GM19324 (cell line): Measurements from ENCODE around the gene COQ4.

Source experiments
- ATAC-seq: cut with Tn5 transposase; IDR thresholded peaks from one replicate; pipeline ENCODE4 v1.9.1; 2021; ENCODE audit warnings: mild to moderate bottlenecking, moderate library complexity; ENCODE audit not compliant: unreplicated experiment, low FRiP score

Gene COQ4

DNA sequence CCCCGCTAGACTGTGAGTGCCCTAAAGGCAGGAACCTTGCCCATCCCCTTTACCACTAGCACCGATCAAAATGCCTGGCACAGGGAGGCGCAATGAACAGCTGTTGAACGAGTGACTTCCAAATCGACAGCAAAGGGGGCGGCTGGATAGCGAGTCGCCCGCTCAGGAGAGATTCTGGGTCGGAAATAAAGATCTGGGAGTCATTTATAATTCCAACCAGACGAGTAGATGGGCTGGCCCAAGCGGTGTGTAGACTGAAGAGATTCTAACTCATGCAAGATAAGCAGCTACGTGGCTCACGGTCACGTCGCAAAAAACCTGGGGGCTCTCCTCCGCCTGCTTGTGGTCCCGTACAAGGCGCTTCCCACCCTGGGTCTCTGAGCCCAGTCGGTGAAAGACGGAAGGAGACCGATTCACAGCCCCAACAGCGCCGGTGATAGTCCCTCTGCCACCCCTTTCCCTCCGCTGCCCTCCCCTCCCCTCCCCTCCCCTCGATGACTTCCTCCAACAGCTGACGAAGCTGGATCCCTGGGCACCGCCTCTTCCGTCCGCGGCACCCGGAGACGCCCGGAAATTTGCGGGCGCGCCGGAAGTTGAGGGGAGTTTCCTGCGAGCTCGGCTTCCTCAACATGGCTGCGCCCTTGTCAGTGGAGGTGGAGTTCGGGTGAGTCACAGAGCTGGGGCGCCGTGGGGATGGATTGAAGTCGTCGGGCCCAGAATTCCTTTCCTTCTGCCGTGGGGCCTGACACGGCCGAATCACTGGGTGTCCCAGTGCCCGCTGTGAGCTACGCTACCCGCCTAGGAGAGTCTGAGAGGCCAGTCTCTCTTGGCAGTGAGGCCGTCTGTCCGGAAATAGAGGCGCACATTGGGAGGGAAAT, 48.4 kb downstream of the COQ4 start, which contains the start of gene URM1:
Gene URM1 (plus strand): TSS at position 623 of the 878 bp plus-strand sequence. CDS start 7 bp downstream, at position 630.
- ATAC-seq = peak; percentile 87

DNA sequence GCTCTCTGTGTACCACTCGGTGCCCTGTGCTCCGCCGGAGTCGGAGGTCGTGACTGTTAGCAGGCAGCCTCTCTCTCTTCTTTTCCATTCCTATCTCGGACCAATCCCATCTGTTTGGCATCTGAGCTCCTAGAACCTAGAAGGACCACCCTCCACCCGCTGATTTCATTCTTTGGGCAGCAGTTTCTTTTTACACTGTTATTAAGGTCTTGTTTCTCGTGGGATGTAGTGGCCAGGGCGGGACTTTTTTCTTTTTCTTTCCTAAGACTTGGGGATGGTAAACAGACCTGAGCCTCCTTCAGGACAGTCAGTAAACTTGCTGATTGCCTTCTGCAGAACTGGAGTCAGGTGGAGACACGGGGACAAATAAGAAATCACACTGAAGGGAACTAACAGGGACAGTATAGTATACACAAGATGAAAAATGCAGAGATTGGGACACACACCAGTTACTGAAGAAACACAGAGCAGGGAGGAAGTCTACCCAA, 49.0 kb downstream of the COQ4 start:
- ATAC-seq = no peak

DNA sequence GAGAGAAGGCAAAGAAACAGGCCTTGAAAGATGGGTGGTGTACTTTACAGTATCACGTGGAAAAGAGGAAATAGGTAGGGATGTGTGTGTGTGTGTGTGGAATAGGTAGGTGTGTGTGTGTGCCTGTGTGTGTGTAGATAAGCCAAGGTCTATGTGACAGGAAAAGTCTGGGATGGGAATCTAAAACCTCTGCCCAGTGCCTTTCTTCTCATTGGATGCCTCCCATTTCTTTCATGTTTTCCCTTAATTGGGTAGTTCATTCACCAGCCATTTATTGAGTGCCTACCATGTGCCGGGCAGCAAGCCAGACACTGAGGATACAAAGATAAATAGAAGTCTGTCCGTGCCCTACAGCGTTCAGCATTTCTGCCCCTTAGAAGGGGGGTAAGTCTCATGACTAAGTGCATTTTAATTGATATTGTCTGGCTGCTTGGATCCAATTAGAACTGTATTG, 49.6 kb downstream of the COQ4 start:
- no peak for ATAC-seq

DNA sequence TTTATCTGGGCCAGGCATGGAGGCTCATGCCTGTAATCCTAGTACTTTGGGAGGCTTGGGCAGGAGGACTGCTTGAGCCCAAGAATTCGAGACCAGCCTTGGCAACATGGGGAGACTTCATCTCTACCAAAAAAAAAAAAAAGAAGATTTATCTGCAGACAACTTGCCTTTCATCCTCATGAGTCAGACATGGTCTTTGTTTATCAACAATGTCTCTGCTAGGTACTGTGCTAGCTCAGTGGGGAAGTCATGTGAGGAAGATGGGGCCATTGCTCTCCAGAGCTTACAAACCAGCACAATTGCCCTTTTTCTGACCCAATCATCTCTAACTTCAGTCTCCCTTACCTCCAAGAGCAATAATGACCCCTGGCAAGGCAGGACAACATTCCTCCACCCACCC, 50.1 kb downstream of the COQ4 start:
- ATAC-seq = no peak

DNA sequence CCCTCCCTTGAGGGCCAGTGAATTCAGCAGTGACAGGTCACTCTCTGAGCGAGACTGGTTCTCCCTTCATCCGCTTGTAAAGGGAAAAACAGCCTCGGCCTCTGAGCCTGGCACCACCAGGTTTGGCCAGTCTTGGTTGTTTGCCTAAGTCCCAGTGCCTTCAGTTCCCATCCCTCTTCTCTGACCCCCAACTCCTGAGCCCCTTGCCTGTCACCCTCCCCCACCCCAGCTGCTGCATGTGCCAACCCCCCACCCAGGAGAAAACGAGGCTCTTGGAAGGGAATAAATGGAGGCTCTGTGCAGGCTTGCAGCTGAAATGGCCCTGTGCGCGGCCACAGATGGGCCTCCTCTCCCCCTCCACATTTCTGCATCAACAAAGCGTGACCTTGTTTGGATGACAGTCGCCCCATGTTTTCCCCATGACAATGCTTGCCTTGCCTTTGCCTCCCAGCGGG, 51.6 kb downstream of the COQ4 start:
- no peak for ATAC-seq

DNA sequence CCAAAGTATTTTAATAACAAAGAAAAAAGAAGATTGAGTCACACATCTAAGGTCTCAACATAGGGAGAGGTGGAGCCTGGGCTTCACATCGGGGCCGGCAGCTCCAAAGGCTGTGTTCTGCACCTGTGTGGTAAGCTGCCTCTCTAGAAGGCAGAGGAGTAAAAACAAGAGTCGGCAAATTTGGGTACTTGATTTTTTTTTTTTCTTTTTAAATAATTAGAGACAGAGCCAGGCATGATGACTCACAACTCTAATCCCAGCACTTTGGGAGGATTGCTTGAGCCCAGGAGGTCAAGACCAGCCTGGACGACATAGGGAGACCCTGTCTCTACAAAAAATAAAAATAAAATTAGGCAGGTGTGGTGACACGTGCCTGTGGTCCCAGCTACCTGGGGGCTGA, 53.2 kb downstream of the COQ4 start:
- ATAC-seq = no peak

DNA sequence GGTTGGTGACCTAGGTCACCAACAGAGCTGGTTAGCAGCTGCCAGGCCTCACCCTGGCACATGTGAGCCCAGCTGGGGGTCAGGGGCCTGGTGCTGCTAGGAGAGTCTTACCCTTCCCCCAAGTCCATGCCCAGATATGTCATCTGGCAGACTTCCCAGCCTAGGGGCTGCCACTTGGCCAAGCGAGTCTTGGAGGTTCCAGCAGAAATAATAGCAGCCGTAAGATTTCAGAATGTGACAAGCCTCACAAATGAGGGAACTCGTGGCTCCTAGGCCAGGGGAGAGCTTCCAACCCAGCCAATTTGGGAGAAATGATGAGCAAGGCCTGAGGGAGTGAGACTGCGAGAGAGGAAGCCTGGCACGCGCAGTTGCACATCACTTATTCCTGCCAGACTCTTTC, 59.6 kb downstream of the COQ4 start:
- no peak for ATAC-seq

DNA sequence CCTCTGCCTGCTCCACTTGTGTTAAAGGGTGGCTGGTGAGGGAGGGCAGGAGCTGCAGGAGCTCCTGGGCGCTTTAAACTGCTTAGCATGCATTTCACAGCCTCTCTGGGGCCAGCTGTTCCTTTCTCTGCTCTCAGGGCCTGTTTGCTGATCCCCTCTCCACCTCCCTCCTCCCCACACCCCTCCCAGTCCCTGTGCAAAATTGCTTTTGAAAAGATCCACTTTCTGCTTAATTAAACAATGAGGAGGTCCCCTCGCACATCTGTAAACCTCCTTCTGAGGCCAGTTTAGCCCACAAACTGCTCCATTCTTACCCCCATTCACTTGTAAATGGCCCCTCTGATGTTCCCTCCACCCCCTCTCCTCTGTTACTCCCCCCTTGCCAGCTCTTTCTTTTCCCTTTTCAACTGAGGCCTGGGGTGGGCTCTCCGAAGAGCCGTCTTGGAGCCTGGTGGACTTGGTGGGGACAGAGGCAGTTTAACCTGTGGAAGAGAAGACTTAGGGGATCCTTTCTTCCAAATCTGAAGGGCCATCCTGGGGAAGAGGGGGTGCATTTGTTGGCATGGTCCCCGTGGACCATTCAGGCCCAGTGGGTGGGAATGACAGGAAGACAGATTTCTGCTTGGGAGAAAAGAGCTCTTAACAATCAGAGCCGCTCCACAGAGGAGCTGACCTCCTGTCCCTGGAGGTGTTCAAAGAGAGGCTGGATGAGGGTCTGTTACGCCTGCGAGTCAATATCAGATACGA, 60.5 kb downstream of the COQ4 start:
- ATAC-seq = no peak
